ENCODE results near the gene TECPR2. TPM values are rescaled to one million over a fixed set of nuclear protein-coding genes. Genes with fewer than 3 reads are reported as not detected.

Gene TECPR2
- total RNA-seq, 1 experiment from 2014 or later, result 21.3 TPM

DNA sequence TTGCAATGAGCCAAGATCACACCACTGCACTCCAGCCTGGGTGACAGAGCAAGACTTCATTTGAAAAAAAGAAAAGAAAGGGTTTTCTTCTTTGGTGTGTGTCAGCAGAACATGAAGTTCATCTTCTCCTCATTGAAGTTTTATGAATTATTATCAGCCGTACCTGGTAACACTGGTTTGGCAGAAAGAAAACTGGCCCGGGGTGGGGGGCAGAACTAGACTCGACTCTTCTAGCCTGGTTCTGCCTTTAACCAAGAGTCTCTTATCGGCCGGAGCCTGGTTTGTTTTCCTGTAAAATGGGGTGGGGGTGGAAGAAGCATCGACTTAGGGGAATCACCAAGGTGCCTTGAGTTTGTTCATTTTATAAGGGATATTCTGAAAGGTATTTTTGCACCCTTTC is 64.1 kb downstream of the TECPR2 start (continued):
- TF ChIP-seq, protein P1, sequence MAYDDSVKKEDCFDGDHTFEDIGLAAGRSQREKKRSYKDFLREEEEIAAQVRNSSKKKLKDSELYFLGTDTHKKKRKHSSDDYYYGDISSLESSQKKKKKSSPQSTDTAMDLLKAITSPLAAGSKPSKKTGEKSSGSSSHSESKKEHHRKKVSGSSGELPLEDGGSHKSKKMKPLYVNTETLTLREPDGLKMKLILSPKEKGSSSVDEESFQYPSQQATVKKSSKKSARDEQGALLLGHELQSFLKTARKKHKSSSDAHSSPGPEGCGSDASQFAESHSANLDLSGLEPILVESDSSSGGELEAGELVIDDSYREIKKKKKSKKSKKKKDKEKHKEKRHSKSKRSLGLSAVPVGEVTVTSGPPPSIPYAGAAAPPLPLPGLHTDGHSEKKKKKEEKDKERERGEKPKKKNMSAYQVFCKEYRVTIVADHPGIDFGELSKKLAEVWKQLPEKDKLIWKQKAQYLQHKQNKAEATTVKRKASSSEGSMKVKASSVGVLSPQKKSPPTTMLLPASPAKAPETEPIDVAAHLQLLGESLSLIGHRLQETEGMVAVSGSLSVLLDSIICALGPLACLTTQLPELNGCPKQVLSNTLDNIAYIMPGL (CRISPR knock-in tag; IDR thresholded peaks at IDR 0.05), result no peak
- TF ChIP-seq, protein P2, sequence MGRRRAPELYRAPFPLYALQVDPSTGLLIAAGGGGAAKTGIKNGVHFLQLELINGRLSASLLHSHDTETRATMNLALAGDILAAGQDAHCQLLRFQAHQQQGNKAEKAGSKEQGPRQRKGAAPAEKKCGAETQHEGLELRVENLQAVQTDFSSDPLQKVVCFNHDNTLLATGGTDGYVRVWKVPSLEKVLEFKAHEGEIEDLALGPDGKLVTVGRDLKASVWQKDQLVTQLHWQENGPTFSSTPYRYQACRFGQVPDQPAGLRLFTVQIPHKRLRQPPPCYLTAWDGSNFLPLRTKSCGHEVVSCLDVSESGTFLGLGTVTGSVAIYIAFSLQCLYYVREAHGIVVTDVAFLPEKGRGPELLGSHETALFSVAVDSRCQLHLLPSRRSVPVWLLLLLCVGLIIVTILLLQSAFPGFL (CRISPR knock-in tag; IDR thresholded peaks at IDR 0.05; ENCODE audit: borderline replicate concordance), result no peak
- TF ChIP-seq ELF4 (CRISPR knock-in tag; IDR thresholded peaks at IDR 0.05; ENCODE audit: low read depth), result no peak
- TF ChIP-seq, protein P3, sequence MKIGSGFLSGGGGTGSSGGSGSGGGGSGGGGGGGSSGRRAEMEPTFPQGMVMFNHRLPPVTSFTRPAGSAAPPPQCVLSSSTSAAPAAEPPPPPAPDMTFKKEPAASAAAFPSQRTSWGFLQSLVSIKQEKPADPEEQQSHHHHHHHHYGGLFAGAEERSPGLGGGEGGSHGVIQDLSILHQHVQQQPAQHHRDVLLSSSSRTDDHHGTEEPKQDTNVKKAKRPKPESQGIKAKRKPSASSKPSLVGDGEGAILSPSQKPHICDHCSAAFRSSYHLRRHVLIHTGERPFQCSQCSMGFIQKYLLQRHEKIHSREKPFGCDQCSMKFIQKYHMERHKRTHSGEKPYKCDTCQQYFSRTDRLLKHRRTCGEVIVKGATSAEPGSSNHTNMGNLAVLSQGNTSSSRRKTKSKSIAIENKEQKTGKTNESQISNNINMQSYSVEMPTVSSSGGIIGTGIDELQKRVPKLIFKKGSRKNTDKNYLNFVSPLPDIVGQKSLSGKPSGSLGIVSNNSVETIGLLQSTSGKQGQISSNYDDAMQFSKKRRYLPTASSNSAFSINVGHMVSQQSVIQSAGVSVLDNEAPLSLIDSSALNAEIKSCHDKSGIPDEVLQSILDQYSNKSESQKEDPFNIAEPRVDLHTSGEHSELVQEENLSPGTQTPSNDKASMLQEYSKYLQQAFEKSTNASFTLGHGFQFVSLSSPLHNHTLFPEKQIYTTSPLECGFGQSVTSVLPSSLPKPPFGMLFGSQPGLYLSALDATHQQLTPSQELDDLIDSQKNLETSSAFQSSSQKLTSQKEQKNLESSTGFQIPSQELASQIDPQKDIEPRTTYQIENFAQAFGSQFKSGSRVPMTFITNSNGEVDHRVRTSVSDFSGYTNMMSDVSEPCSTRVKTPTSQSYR (CRISPR knock-in tag; IDR thresholded peaks at IDR 0.05), result no peak
- TF ChIP-seq, protein P4, sequence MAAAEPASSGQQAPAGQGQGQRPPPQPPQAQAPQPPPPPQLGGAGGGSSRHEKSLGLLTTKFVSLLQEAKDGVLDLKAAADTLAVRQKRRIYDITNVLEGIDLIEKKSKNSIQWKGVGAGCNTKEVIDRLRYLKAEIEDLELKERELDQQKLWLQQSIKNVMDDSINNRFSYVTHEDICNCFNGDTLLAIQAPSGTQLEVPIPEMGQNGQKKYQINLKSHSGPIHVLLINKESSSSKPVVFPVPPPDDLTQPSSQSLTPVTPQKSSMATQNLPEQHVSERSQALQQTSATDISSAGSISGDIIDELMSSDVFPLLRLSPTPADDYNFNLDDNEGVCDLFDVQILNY (CRISPR knock-in tag; IDR thresholded peaks at IDR 0.05), result no peak

DNA sequence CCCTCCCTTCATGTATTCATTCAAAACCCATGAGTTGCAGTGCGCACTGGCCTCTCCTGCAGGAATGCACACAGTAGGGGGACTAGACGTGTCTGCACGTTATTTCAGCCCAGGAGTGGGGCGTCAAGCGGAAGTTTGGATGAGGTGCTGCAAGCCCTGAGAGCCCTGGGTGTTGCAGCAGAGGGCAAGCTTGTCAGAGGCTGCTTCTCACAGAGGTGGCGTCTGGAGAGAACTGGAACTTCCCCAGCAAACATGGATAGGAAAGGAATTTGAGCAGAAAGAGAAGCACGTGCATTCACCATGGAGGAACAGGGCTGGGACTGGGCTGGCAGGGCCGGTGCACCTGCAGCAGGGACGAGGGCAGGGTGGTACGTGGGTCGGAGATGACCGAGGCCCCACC is 64.9 kb downstream of the TECPR2 start:
- peaks cover 4% of the 10 kb centered on the region; the same call in 1 of the 2 replicates for H3K4me1 Mint-ChIP-seq
- no peak overlapping the region for H3K27ac Mint-ChIP-seq
- POLR2A ChIA-PET, result no interaction called here
- DNase-seq (ENCODE audit: low spot score) (no peak), ATAC-seq (no peak)
- no peak overlapping the region for H3K4me3 Mint-ChIP-seq
- CTCF ChIA-PET, result no interaction called here
- TF ChIP-seq ATF1 (CRISPR knock-in tag; IDR thresholded peaks at IDR 0.05), result no peak
- no peak for TF ChIP-seq IRF2 (CRISPR knock-in tag; IDR thresholded peaks at IDR 0.05; ENCODE audit: borderline replicate concordance, low read depth)
- TF ChIP-seq GTF2I (CRISPR knock-in tag; conservative IDR thresholded peaks at IDR 0.05), result no peak
- TF ChIP-seq, protein P5, sequence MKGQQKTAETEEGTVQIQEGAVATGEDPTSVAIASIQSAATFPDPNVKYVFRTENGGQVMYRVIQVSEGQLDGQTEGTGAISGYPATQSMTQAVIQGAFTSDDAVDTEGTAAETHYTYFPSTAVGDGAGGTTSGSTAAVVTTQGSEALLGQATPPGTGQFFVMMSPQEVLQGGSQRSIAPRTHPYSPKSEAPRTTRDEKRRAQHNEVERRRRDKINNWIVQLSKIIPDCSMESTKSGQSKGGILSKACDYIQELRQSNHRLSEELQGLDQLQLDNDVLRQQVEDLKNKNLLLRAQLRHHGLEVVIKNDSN (CRISPR knock-in tag; IDR thresholded peaks at IDR 0.05), result no peak
- TF ChIP-seq, protein P6, sequence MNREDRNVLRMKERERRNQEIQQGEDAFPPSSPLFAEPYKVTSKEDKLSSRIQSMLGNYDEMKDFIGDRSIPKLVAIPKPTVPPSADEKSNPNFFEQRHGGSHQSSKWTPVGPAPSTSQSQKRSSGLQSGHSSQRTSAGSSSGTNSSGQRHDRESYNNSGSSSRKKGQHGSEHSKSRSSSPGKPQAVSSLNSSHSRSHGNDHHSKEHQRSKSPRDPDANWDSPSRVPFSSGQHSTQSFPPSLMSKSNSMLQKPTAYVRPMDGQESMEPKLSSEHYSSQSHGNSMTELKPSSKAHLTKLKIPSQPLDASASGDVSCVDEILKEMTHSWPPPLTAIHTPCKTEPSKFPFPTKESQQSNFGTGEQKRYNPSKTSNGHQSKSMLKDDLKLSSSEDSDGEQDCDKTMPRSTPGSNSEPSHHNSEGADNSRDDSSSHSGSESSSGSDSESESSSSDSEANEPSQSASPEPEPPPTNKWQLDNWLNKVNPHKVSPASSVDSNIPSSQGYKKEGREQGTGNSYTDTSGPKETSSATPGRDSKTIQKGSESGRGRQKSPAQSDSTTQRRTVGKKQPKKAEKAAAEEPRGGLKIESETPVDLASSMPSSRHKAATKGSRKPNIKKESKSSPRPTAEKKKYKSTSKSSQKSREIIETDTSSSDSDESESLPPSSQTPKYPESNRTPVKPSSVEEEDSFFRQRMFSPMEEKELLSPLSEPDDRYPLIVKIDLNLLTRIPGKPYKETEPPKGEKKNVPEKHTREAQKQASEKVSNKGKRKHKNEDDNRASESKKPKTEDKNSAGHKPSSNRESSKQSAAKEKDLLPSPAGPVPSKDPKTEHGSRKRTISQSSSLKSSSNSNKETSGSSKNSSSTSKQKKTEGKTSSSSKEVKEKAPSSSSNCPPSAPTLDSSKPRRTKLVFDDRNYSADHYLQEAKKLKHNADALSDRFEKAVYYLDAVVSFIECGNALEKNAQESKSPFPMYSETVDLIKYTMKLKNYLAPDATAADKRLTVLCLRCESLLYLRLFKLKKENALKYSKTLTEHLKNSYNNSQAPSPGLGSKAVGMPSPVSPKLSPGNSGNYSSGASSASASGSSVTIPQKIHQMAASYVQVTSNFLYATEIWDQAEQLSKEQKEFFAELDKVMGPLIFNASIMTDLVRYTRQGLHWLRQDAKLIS (CRISPR knock-in tag; IDR thresholded peaks at IDR 0.05; ENCODE audit: borderline replicate concordance), result no peak
- TF ChIP-seq, protein P4 (CRISPR knock-in tag; IDR thresholded peaks at IDR 0.05), result no peak
- no peak for TF ChIP-seq FOXK1 (CRISPR knock-in tag; IDR thresholded peaks at IDR 0.05)
- TF ChIP-seq JUN (CRISPR knock-in tag; IDR thresholded peaks at IDR 0.05), result no peak
- TF ChIP-seq, protein P7, sequence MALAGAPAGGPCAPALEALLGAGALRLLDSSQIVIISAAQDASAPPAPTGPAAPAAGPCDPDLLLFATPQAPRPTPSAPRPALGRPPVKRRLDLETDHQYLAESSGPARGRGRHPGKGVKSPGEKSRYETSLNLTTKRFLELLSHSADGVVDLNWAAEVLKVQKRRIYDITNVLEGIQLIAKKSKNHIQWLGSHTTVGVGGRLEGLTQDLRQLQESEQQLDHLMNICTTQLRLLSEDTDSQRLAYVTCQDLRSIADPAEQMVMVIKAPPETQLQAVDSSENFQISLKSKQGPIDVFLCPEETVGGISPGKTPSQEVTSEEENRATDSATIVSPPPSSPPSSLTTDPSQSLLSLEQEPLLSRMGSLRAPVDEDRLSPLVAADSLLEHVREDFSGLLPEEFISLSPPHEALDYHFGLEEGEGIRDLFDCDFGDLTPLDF (CRISPR knock-in tag; IDR thresholded peaks at IDR 0.05), result no peak
- peaks cover 37% of the 10 kb centered on the region for H3K36me3 Mint-ChIP-seq
- no peaks in the 10 kb centered on the region for H3K27me3 Mint-ChIP-seq (ENCODE audit: low read depth)
- H3K9me3 Mint-ChIP-seq, result peaks cover 10% of the 10 kb centered on the region
